NCI-H82 treated with DMSO at 0.1 percent for 48 hours (cell line): ENCODE data around the gene LBR.

ENCODE experiments used
- DNase-seq: peaks from one replicate; lab custom pipeline; 2025; ENCODE audit not compliant: unreplicated experiment; lab: John Stamatoyannopoulos, UW

Gene LBR

GRCh38 chr1:225378880-225379279, 49.0 kb downstream of the LBR start:
- DNase-seq = no peak

DNA sequence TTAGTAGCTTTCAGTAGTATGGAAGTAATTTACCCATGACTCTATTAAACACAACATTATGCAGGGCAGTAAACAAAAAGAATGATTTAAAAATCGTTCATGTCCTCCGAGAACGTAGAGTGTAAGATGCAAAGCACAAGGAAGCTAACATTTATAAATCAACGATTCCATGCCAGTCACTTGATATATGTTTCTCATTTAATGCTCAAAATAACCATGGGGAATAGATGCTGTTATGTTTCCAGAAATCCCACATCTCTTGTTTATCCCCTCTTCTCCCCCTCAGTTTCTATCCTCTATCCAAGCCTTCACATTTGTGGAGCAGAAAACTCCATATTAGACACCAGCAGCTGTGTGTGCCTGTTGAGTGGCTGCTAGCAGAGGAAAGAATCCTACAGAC, 52.8 kb downstream of the LBR start:
- DNase-seq = no peak

DNA sequence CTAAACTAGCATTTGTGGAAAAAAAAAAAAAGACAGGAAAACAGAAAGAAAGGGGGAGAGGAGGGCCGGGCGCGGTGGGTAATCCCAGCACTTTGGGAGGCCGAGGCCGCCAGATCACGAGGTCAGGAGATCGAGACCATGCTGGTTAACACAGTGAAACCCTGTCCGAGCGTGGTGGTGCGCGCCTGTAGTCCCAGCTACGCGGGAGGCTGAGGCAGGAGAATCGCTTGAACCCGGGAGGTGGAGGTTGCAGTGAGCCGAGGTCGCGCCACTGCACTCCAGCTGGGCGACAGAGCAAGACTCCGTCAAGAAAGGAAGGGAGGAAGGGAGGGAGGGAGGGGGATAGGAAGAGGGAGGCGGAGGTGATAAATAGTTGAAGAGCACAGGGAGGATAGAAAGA, 54.7 kb downstream of the LBR start:
- no peak for DNase-seq

DNA sequence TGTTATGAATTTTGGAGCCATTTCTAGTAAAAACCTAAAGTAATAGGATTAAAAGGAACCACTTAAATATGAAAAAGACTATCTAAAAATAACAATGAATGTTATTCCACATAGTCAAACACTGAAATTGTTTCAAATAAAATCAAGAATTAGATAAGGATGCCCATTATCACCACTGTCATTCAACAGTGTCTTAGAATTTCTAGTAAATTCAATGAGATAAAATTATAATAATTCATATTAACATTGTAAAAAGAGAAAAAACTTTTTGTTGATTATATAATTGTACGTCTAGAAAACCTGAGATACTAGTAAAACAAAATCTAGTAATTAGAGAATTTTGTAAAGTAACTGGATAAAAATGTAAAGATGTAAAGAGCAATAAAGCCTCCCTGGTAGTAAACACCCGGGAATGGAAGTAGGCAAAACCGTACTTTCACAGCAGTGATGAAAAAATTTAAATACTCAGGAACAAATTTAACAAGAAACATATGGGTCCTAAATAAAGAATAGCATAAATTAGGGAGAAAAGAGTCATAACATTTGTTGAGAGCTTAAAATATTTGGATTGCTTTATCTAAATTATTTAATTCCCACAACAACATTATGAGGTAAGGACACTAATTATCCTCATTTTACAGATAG, 56.4 kb downstream of the LBR start:
- no peak for DNase-seq

DNA sequence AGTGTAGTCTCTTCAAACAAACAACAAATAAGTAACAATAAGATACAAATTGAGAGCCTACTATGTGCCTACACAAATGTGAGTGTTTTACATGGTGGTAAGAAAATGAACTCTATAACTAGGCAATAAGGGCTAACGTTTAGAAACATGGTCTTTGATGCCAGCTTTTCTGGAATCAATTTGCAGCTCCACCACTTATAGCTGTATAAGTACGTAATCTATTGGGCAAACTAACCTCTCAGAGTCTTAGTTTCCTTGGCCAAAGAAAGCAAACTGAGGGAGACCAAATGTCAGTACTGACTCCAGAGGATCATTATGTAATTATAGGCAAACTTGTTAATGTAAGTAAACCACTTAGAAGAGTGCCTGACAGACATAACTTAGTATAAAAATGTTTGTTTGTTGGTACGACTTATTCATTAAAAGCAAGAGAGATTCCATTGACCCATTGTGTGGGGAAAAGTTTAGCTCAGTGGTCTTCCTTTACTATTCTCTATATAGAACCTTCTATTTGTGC, 59.7 kb downstream of the LBR start:
- no peak for DNase-seq

DNA sequence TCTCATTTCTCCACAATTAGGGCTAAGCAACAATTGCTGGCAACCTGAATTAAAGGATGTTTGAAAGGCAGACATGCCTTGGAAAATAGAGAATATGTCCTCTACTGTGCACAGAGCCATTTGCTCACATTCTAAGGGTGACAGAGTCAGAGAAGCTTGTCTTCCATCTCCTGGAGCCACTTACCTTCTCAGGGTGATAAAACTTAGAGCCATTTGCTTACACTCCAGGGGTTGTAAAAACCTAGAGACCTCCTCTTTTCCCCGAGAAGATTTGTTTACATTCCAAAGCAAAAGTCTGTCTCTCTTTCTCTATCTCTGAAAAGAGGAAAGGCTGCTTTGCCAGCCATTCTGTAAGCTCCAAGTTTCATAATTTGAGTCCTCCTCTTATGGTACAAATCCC, 61.3 kb downstream of the LBR start:
- DNase-seq = no peak

DNA sequence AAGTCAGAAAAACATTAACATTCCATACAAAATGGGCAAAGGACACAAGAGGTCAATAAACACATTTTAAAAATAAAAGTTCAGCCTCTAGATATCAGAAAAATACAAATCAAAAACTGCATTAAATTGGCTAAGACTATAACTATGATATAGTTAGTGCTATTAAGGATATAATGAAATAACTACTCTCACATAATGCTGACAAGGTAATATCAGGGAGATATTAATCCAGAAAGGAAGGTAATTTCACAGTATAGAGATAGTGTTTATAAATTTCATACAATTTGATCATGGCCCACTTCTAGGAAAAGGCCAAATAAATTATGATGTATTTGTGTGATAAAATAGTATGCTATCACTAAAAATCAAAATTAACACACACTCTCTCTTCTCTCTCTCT, 61.8 kb downstream of the LBR start:
- no peak for DNase-seq

- no peak for DNase-seq
Observed at GRCh38 chr1:225364439-225364838, 63.4 kb downstream of the LBR start.

- DNase-seq = no peak
Observed at GRCh38 chr1:225362805-225363204, 65.0 kb downstream of the LBR start.

DNA sequence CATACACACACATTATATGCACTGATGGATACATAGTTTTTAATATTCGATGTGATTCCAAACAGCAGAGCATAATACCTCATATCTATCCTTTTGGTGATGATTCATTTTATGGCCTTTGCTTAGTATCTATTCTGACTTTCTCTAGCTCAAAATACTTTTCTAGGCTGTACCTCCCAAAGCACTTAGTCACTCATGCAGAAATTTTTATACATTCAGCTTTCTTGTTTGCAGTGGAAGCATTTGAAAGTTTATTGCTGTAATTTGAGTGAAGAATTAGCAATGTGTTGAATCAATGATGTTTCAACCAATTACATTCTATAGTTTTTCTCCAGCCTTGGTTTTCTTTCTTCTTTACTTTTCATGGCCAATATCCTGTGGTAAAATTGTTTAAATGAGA, 66.7 kb downstream of the LBR start:
- no peak for DNase-seq

DNA sequence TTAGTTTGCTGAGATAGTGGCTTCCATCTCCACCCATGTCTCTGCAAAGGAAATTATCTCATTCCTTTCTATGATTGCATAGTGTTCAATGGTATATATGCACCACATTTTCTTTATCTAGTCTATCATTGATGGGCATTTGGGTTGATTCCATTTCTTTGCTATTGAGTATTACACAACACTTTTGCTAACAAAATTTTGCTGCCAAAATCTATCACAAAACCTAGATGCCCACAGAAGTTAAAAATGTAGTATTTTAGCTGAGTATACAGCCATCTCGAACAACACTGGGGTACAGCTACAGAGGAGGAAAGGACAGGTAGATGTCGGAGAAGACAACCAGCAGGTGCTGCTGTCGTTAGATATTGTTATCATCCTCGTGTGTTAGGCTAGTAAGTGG, 67.7 kb downstream of the LBR start:
- no peak for DNase-seq

GRCh38 chr1:225355863-225356262, 72.0 kb downstream of the LBR start:
- no peak for DNase-seq

DNA sequence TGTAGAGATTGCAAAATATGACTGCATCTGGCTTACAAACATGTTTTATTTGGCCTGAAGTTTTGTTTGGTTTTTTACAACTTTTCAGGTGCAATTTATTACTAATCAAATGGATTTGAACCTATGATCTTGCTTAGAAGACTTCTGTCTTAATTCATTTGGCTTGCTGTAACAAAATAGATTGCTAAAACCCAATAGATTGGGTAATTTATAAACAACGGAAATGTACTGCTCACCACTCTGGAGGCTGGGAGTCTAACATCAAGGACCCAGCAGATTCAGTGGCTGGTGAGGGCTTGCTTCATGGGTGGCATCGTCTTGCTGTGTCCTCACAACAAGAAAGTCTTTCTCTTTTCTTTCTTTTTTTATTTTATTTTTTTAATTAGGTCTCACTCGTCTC, 72.9 kb downstream of the LBR start:
- DNase-seq = no peak
